ENCODE data around the gene SIN3A. TPM values are rescaled to one million over a fixed set of nuclear protein-coding genes. Genes with fewer than 3 reads are reported as not detected.
A peak's percentile ranks its signal among the peaks of the same experiment; 100 is the strongest.

Gene SIN3A
- total and polyA plus RNA-seq, 10 donors = 8.2 to 90.2 (median 79.7) TPM

DNA sequence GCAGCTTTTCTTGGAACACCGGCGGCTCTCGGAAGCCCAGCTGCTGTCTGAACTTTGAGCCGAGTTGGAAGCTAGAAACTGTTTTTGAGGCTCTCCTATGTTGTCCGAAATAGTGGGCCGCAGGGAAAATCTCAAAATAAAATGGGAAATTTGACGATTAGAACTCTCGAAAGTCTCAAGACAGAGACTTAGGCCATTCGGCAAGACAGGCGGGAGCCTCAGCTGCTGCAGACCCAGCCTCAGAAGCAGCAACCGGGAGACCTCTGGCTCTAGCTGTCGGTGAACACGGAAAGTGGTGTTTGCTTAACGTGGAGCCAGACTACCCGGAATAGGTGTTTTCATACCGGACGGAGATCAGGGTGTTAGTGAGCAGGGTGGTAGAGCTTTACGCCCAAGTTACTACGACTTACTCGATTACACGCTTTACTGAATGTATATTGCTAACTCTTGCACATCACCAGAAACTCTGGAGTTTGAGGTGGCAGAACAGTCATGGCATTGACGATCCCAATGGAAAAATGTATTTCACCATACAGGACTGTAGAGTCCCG lies 82.7 kb downstream of the SIN3A start:
- intact Hi-C loops (cut with DNase I; ENCODE audit: low total_unique reads) = no loop called here
- Histone ChIP-seq H3K36me3 (peaks cover 0 to 77% (median 57%) of the 10 kb centered on the region in 6 donors), H3K27ac (peak overlapping the region; percentile 95 to 100 (median 98)), H3K4me1 (peaks cover 16 to 39% (median 24%) of the 10 kb centered on the region in 6 donors), H3K9me3 (no peaks in the 10 kb centered on the region), H3K27me3 (replicated peaks in 1 of 7) (no peaks in the 10 kb centered on the region), H3K4me3 (peak overlapping the region; percentile 77 to 98 (median 94))
- 4 to 8% (median 6%) methylated on average over 23 of the region's 23 CpGs for WGBS, 5 donors
- DNase-seq = no peak
- TF ChIP-seq, protein P1, sequence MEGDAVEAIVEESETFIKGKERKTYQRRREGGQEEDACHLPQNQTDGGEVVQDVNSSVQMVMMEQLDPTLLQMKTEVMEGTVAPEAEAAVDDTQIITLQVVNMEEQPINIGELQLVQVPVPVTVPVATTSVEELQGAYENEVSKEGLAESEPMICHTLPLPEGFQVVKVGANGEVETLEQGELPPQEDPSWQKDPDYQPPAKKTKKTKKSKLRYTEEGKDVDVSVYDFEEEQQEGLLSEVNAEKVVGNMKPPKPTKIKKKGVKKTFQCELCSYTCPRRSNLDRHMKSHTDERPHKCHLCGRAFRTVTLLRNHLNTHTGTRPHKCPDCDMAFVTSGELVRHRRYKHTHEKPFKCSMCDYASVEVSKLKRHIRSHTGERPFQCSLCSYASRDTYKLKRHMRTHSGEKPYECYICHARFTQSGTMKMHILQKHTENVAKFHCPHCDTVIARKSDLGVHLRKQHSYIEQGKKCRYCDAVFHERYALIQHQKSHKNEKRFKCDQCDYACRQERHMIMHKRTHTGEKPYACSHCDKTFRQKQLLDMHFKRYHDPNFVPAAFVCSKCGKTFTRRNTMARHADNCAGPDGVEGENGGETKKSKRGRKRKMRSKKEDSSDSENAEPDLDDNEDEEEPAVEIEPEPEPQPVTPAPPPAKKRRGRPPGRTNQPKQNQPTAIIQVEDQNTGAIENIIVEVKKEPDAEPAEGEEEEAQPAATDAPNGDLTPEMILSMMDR (IDR thresholded peaks at IDR 0.05 in 8 of 11, conservative IDR thresholded peaks at IDR 0.05 in 3 of 11) = no peak
- TF ChIP-seq POLR2A (IDR thresholded peaks at IDR 0.05) (no peak), POLR2AphosphoS5 (IDR thresholded peaks at IDR 0.05) (no peak)

DNA sequence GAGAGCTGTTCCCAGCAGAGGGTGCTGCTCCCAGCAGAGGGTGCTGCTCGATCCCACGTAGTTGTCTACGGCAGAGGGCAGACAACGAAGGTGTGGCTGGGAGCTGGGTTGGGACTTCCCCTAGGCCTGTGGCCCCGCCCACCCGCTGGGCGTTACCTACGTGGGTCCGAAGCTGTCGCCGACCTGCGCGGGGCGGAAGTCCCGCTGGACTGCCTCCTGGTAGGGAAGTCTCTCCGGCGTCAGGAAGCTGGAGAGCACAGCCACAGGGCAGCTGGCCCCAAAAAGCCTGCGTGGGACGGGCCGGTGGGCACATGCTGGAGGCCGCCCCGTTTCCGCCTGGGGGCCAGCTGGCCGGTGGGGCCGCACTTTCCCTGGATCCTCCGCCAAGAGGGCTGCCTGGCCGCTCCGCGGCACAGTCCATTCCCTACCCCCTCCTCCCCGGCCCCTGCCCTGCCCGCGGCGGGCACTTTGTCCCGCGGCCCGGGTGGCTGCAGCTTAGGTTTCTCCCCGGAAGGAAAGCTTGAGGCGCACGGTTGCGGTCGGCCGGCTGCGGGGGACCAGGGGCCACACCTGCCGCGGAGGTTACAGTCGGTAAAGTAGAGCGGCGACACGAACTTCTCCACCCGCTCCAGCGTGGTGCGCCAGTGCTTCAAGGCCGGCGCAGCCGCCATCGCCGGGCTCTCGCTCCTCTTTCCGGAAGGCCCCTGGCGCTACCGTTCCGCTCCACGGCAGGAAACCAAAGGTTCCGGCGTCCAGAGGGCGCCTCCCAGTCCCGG lies 83.4 kb downstream of the SIN3A start, which contains the start of gene MAN2C1:
Gene MAN2C1 (minus strand): TSS at position 695 of the 776 bp plus-strand sequence. CDS start 24 bp downstream, at position 671.
- Histone ChIP-seq H3K27me3 (replicated peaks in 1 of 7) (no peaks in the 10 kb centered on the region), H3K9me3 (no peaks in the 10 kb centered on the region), H3K4me3 (peak within 1 kb of the TSS; percentile 77 to 98 (median 94)), H3K36me3 (peaks cover 0 to 77% (median 57%) of the 10 kb centered on the region in 6 donors), H3K27ac (peak within 1 kb of the TSS; percentile 95 to 100 (median 98)), H3K4me1 (peaks cover 16 to 39% (median 24%) of the 10 kb centered on the region in 6 donors)
- peak; percentile 99 for DNase-seq
- TF ChIP-seq, protein P1 (IDR thresholded peaks at IDR 0.05 in 8 of 11, conservative IDR thresholded peaks at IDR 0.05 in 3 of 11) = peak; percentile 56 to 84 (median 72)
- TF ChIP-seq POLR2A (IDR thresholded peaks at IDR 0.05) (peak in 2 of 3 donors; percentile 70 to 71), POLR2AphosphoS5 (IDR thresholded peaks at IDR 0.05) (peak; percentile 97 to 98 (median 97))
- intact Hi-C loops (cut with DNase I; ENCODE audit: low total_unique reads) = no loop called here
- 0 to 1% (median 0%) methylated on average over 14 to 67 of the region's 67 CpGs for WGBS, 5 donors

DNA sequence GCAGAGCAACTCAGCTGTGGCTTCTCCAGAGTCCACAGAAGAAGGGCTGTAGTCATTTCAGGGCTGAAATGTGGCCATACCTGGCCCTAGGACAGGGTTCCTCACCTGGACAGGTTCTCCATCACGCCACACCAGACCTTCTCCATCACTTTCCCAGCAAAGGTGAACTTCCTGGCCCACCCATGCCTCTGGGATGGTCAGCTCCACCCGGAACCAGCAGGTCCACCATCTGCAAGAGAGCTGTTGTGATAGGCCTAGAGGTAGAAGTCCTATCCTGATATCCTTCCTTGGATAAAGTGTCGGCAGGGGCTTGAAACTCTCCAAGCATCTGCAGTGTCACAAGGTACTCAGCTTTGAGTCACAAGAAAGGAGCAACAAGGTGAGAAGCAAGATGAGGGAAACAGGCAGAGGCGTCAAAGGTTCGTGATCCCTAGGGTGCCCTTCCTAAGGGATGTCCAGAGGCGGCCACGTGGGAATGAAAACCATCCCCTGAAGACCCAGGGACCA lies 84.0 kb downstream of the SIN3A start:
- intact Hi-C loops (cut with DNase I; ENCODE audit: low total_unique reads) = no loop called here
- Histone ChIP-seq H3K4me3 (peak overlapping the region; percentile 77 to 98 (median 94)), H3K36me3 (peaks cover 0 to 77% (median 56%) of the 10 kb centered on the region in 6 donors), H3K27me3 (replicated peaks in 1 of 7) (no peaks in the 10 kb centered on the region), H3K4me1 (peaks cover 16 to 39% (median 24%) of the 10 kb centered on the region in 6 donors), H3K27ac (peak overlapping the region; percentile 95 to 100 (median 98)), H3K9me3 (no peaks in the 10 kb centered on the region)
- DNase-seq = no peak
- WGBS, 5 donors = 46 to 54% (median 50%) methylated on average over 7 of the region's 7 CpGs
- TF ChIP-seq, protein P1 (IDR thresholded peaks at IDR 0.05 in 8 of 11, conservative IDR thresholded peaks at IDR 0.05 in 3 of 11) = no peak
- TF ChIP-seq POLR2AphosphoS5 (IDR thresholded peaks at IDR 0.05) (no peak), POLR2A (IDR thresholded peaks at IDR 0.05) (no peak)

DNA sequence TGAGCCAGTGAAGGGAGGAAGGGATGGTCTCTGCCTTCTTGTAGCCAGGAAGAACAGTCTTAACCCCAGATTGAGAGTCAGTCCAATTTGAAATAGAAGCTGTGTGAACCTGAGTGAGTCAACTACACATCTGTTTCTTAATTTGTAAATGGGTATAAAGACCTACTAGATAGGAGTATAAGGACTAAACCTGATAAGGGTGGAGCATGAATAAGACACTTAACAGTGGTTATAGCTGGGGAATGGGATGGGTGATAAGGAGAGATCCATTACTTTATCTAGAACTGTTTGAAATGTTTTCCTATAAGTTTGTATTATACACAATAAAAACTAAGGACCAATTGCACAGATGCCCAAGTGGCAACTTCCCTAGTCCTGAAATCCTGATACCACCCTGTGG lies 84.5 kb downstream of the SIN3A start:
- TF ChIP-seq, protein P1 (IDR thresholded peaks at IDR 0.05 in 8 of 11, conservative IDR thresholded peaks at IDR 0.05 in 3 of 11) = no peak
- TF ChIP-seq POLR2A (IDR thresholded peaks at IDR 0.05) = no peak
- Histone ChIP-seq H3K9me3 (no peaks in the 10 kb centered on the region), H3K27ac (peak overlapping the region in 5 of 8 donors; percentile 97 to 100 (median 99)), H3K4me3 (peak overlapping the region in 2 of 8 donors; percentile 96 to 97), H3K36me3 (peaks cover 0 to 77% (median 57%) of the 10 kb centered on the region in 6 donors), H3K4me1 (peaks cover 16 to 39% (median 24%) of the 10 kb centered on the region in 6 donors), H3K27me3 (replicated peaks in 1 of 7) (no peaks in the 10 kb centered on the region)
- no peak for DNase-seq
- intact Hi-C loops (cut with DNase I; ENCODE audit: low total_unique reads) = no loop called here

Measured in spleen (tissue), 11 donors.